ENCODE data around the gene JAG2. TPM values are rescaled to one million over a fixed set of nuclear protein-coding genes. Genes with fewer than 3 reads are reported as not detected.

The JAG2 gene
- total RNA-seq, 4 donors from 2014 or later: 5.4 to 29.9 (median 6.6) TPM

DNA sequence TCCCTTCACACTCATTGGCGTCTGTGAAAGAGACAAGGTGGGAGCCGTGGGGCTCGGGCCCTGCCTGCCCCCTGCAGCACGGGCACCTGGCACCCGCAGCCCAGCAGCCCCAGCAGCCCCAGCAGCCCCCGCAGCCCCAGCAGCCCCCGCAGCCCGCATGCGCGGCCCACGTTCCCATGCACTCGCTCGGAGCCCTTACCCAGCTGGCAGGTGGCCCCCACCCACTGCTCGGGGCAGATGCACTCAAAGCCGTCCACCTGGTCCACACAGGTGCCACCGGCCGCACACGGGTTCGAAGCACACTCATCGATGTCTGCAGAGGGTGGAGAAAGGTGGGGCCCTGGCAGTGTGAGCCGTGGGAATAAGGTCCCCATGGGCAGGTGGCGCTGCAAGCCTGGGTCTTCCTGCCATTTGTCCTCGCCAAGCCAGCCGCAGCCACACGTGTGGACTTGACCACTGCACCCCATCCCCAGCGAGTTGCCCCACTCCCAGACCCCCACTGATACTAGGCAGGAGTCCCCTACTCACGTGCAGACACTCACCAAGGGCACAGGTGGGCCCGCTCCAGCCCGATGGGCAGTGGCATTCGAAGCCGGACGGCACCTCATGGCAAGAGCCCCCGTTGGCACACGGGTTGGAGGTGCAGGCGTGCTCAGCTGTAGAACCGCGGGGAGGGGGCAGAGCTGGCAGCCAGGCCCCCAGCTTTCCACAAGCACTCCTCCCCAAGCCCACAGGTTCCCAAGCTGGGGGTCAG lies 17.3 kb downstream of the JAG2 start:
- no peak for DNase-seq
- Histone ChIP-seq H3K36me3 (no peaks in the 10 kb centered on the region), H3K27me3 (no peaks in the 10 kb centered on the region), H3K4me1 (no peaks in the 10 kb centered on the region), H3K4me3 (no peak overlapping the region), H3K9me3 (no peaks in the 10 kb centered on the region), H3K27ac (no peak overlapping the region)
- intact Hi-C loops (cut with DNase I; ENCODE audit: low total_unique reads): no loop called here
- in situ Hi-C loops (cut with MboI; ENCODE audit: low pct_ligation_motif_present in 1 of 4, low pct_unique_long_range_greater_than_20kb in 1 of 4, low sequenced_read_pairs in 3 of 4): no loop called here
- TF ChIP-seq CTCF (IDR thresholded peaks at IDR 0.05) (no peak), POLR2AphosphoS5 (IDR thresholded peaks at IDR 0.05) (no peak), POLR2A (IDR thresholded peaks at IDR 0.05) (no peak), EP300 (IDR thresholded peaks at IDR 0.05; ENCODE audit: low read depth) (no peak)
- 87% methylated on average over 31 of the region's 37 CpGs; no CpG with 5 or more reads in 1 of the 2 donors for WGBS, 2 donors (ENCODE audit: low coverage in 1 of 2)

DNA sequence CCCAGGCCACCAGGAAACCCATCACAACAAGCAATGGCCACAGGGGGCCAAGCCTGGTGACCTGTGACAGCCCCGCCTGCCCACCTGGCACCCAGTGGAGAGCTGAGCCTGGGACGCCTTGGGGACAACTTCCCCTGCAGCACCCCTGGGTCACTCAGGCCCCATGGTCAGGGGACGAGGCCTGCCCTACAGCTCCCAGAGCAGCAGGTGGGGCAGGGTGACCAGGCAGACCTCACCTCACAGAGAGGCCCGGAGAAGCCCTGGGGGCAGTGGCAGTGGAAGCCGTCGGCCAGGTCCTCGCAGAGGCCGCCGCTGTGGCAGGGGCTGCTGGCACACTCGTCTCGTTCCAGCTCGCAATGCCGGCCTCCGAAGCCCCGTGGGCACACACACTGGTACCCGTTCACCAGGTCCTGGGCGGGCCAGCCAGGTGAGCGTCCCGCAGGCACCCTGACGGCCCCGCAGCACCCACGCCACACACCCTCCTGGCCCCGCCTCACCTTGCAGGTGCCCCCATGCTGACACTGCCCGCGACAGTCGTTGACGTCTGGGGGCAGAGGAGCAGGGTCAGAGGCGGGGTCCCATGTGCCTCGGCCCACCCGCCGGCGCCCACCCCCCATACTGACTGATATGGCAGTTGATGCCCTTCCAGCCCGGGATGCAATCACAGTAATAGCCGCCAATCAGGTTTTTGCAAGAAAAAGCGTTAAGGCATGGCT lies 18.1 kb downstream of the JAG2 start:
- intact Hi-C loops (cut with DNase I; ENCODE audit: low total_unique reads) (no loop called here), in situ Hi-C loops (cut with MboI; ENCODE audit: low pct_ligation_motif_present in 1 of 4, low pct_unique_long_range_greater_than_20kb in 1 of 4, low sequenced_read_pairs in 3 of 4) (no loop called here)
- Histone ChIP-seq H3K9me3 (no peaks in the 10 kb centered on the region), H3K4me3 (no peak overlapping the region), H3K27me3 (no peaks in the 10 kb centered on the region), H3K4me1 (no peaks in the 10 kb centered on the region), H3K36me3 (no peaks in the 10 kb centered on the region), H3K27ac (no peak overlapping the region)
- no peak for TF ChIP-seq POLR2A (IDR thresholded peaks at IDR 0.05)
- no peak for TF ChIP-seq CTCF (IDR thresholded peaks at IDR 0.05)
- TF ChIP-seq EP300 (IDR thresholded peaks at IDR 0.05; ENCODE audit: low read depth): no peak
- no peak for TF ChIP-seq POLR2AphosphoS5 (IDR thresholded peaks at IDR 0.05)
- DNase-seq: no peak
- 86% methylated on average over 25 of the region's 35 CpGs; no CpG with 5 or more reads in 1 of the 2 donors for WGBS, 2 donors (ENCODE audit: low coverage in 1 of 2)

DNA sequence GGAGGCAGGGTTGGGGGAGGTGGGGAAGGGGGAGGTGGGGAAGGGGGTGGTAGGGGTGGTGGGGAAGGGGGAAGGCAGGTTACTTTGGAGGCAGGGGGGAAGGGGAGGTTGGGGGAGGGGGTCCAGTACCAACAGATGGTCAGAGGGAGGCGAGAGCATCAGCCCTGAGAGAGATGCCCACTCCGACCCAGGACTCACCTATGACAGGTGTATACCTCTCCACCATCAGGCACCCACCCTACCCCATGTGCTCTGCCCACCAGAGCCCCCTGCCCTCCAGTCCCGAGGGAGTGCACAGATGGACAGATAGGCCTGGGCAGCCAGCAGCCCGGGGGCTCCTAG lies 18.6 kb downstream of the JAG2 start:
- DNase-seq: no peak
- WGBS, 2 donors (ENCODE audit: low coverage in 1 of 2): 81% methylated on average over 2 of the region's 4 CpGs; no CpG with 5 or more reads in 1 of the 2 donors
- TF ChIP-seq CTCF (IDR thresholded peaks at IDR 0.05): no peak
- TF ChIP-seq POLR2A (IDR thresholded peaks at IDR 0.05): no peak
- no peak for TF ChIP-seq EP300 (IDR thresholded peaks at IDR 0.05; ENCODE audit: low read depth)
- no peak for TF ChIP-seq POLR2AphosphoS5 (IDR thresholded peaks at IDR 0.05)
- no peak overlapping the region for H3K27ac ChIP-seq
- H3K27me3 ChIP-seq: no peaks in the 10 kb centered on the region
- H3K4me1 ChIP-seq: no peaks in the 10 kb centered on the region
- intact Hi-C loops (cut with DNase I; ENCODE audit: low total_unique reads): no loop called here
- no peak overlapping the region for H3K4me3 ChIP-seq
- H3K9me3 ChIP-seq: no peaks in the 10 kb centered on the region
- in situ Hi-C loops (cut with MboI; ENCODE audit: low pct_ligation_motif_present in 1 of 4, low pct_unique_long_range_greater_than_20kb in 1 of 4, low sequenced_read_pairs in 3 of 4): no loop called here
- no peaks in the 10 kb centered on the region for H3K36me3 ChIP-seq

- in situ Hi-C loops (cut with MboI; ENCODE audit: low pct_ligation_motif_present in 1 of 4, low pct_unique_long_range_greater_than_20kb in 1 of 4, low sequenced_read_pairs in 3 of 4): no loop called here
- H3K36me3 ChIP-seq: no peaks in the 10 kb centered on the region
- H3K9me3 ChIP-seq: no peaks in the 10 kb centered on the region
- no peaks in the 10 kb centered on the region for H3K27me3 ChIP-seq
- H3K4me1 ChIP-seq: no peaks in the 10 kb centered on the region
- 88% methylated on average over 6 of the region's 18 CpGs; no CpG with 5 or more reads in 1 of the 2 donors for WGBS, 2 donors (ENCODE audit: low coverage in 1 of 2)
- no peak overlapping the region for H3K27ac ChIP-seq
- no peak overlapping the region for H3K4me3 ChIP-seq
- intact Hi-C loops (cut with DNase I; ENCODE audit: low total_unique reads): no loop called here
- no peak for DNase-seq
- TF ChIP-seq CTCF (IDR thresholded peaks at IDR 0.05) (no peak), EP300 (IDR thresholded peaks at IDR 0.05; ENCODE audit: low read depth) (no peak), POLR2A (IDR thresholded peaks at IDR 0.05) (no peak), POLR2AphosphoS5 (IDR thresholded peaks at IDR 0.05) (no peak)
These were observed 19.3 kb downstream of the JAG2 start for GRCh38 chr14:105149146-105149781.
